ENCODE measurements around the gene HOXC5. TPM values are rescaled to one million over a fixed set of nuclear protein-coding genes. Genes with fewer than 3 reads are reported as not detected.

The HOXC5 gene
- total and polyA plus RNA-seq, 9 donors: 1.8 to 11.0 (median 2.9) TPM

GRCh38 chr12:53985692-53985993 is 47.2 kb upstream of the HOXC5 start:
- TF ChIP-seq POLR2A (IDR thresholded peaks at IDR 0.05) (no peak), CTCF (IDR thresholded peaks at IDR 0.05) (no peak), EP300 (IDR thresholded peaks at IDR 0.05) (no peak)

GRCh38 chr12:53985994-53986685 is 46.7 kb upstream of the HOXC5 start:
- no peaks in the 10 kb centered on the region for H3K9me3 ChIP-seq
- H3K27ac ChIP-seq: no peak overlapping the region
- TF ChIP-seq CTCF (IDR thresholded peaks at IDR 0.05) (no peak), POLR2A (IDR thresholded peaks at IDR 0.05) (no peak), EP300 (IDR thresholded peaks at IDR 0.05) (no peak)
- H3K27me3 ChIP-seq: peaks cover 2% of the 10 kb centered on the region
- H3K36me3 ChIP-seq: no peaks in the 10 kb centered on the region
- H3K4me3 ChIP-seq: peak overlapping the region; percentile 42
- DNase-seq: peak in 1 of 5 donors; percentile 33
- peaks cover 4% of the 10 kb centered on the region for H3K4me1 ChIP-seq (ENCODE audit: insufficient read depth)
- WGBS, 3 donors: 7 to 23% (median 10%) methylated on average over 34 to 50 of the region's 50 CpGs
- intact Hi-C loops (cut with DNase I): loop anchor here in 3 of 4 donors (5.0 to 10.0 kb wide), 4 partner anchors 221 to 389 kb away; partner anchors contain the start of gene GPR84 (in 1 of the 3)

More at GRCh38 chr12:53985692-53985993, 47.2 kb upstream of the HOXC5 start:
- Histone ChIP-seq H3K27ac (no peak overlapping the region), H3K36me3 (no peaks in the 10 kb centered on the region), H3K9me3 (no peaks in the 10 kb centered on the region), H3K4me1 (ENCODE audit: insufficient read depth) (peaks cover 4% of the 10 kb centered on the region), H3K4me3 (peak overlapping the region; percentile 42), H3K27me3 (peaks cover 2% of the 10 kb centered on the region)
- 7 to 10% (median 9%) methylated on average over 13 to 21 of the region's 21 CpGs for WGBS, 3 donors
- peak in 1 of 5 donors; percentile 41 for DNase-seq
- intact Hi-C loops (cut with DNase I): loop anchor here in 3 of 4 donors (5.0 to 10.0 kb wide), 4 partner anchors 222 to 389 kb away; partner anchors contain the start of gene GPR84 (in 1 of the 3)

GRCh38 chr12:53986686-53987483 is 46.0 kb upstream of the HOXC5 start:
- TF ChIP-seq POLR2A (IDR thresholded peaks at IDR 0.05) (no peak), CTCF (IDR thresholded peaks at IDR 0.05) (no peak), EP300 (IDR thresholded peaks at IDR 0.05) (no peak)
- peaks cover 4% of the 10 kb centered on the region for H3K4me1 ChIP-seq (ENCODE audit: insufficient read depth)
- WGBS, 3 donors: 42 to 70% (median 63%) methylated on average over 21 of the region's 21 CpGs
- H3K4me3 ChIP-seq: no peak overlapping the region
- no peaks in the 10 kb centered on the region for H3K36me3 ChIP-seq
- no peaks in the 10 kb centered on the region for H3K9me3 ChIP-seq
- intact Hi-C loops (cut with DNase I): loop anchor here in 3 of 4 donors (5.0 to 10.0 kb wide), 4 partner anchors 220 to 388 kb away; partner anchors contain the start of gene GPR84 (in 1 of the 3)
- H3K27me3 ChIP-seq: peaks cover 2% of the 10 kb centered on the region
- peak in 1 of 5 donors; percentile 30 for DNase-seq
- H3K27ac ChIP-seq: no peak overlapping the region

GRCh38 chr12:53987787-53988230 is 45.0 kb upstream of the HOXC5 start:
- 18 to 32% (median 23%) methylated on average over 4 of the region's 4 CpGs for WGBS, 3 donors
- Histone ChIP-seq H3K4me3 (no peak overlapping the region), H3K9me3 (no peaks in the 10 kb centered on the region), H3K4me1 (ENCODE audit: insufficient read depth) (peaks cover 4% of the 10 kb centered on the region), H3K36me3 (no peaks in the 10 kb centered on the region), H3K27me3 (peaks cover 2% of the 10 kb centered on the region), H3K27ac (no peak overlapping the region)
- no peak for DNase-seq
- intact Hi-C loops (cut with DNase I): loop anchor here in 3 of 4 donors (5.0 to 10.0 kb wide), 4 partner anchors 219 to 387 kb away; partner anchors contain the start of gene GPR84 (in 1 of the 3)
- TF ChIP-seq EP300 (IDR thresholded peaks at IDR 0.05) (no peak), POLR2A (IDR thresholded peaks at IDR 0.05) (no peak), CTCF (IDR thresholded peaks at IDR 0.05) (no peak)
